Activated CD8-positive, alpha-beta T cell treated with anti-CD3 and anti-CD28 coated beads, Interleukin-2, amount 10 ng/mL, durations not matched to agents 7 days and 5 days (primary cell): ENCODE measurements around the gene ABCA1. TPM values are rescaled to one million over a fixed set of nuclear protein-coding genes. Genes with fewer than 3 reads are reported as not detected.
"Not testable (repeated sequence)": the region's sequence is repeated elsewhere in the genome, so short reads cannot be mapped to it uniquely, and the experiment has no call there.

Source experiments
- ATAC-seq: fragments of 150-1000 bp; cut with Tn5 transposase; one replicate; pipeline ENCODE4 v1.10.0; 2021; ENCODE audit warnings: moderate library complexity
- CTCF ChIA-PET: fragments of 350-600 bp; sonication (Branson Sonifier 250); formaldehyde crosslinking; loops from one replicate; lab custom pipeline; 2021; ENCODE audit warnings: antibody characterized with exemption; lab: Charles Lee
- POLR2A ChIA-PET: fragments of 350-600 bp; sonication (Branson Sonifier 250); formaldehyde crosslinking; loops from one replicate; lab custom pipeline; 2021; ENCODE audit warnings: antibody characterized with exemption; lab: Charles Lee
- DNase-seq: peaks from one replicate; pipeline ENCODE4 v3.0.0-alpha.2; 2020
- H3K27ac Mint-ChIP-seq: one replicate; pipeline ENCODE4 v1.8.0; 2021; ENCODE audit warnings: mild to moderate bottlenecking, mixed read lengths
- H3K27me3 Mint-ChIP-seq: one replicate; pipeline ENCODE4 v1.8.0; 2021; ENCODE audit warnings: low read depth, mixed read lengths
- H3K36me3 Mint-ChIP-seq: one replicate; pipeline ENCODE4 v1.8.0; 2021; ENCODE audit warnings: low read depth, mixed read lengths
- H3K4me1 Mint-ChIP-seq: one replicate; pipeline ENCODE4 v1.8.0; 2021; ENCODE audit warnings: low read depth, mixed read lengths
- H3K4me3 Mint-ChIP-seq: one replicate; pipeline ENCODE4 v1.8.0; 2021; ENCODE audit warnings: mild to moderate bottlenecking, mixed read lengths
- H3K9me3 Mint-ChIP-seq: one replicate; pipeline ENCODE4 v1.8.0; 2022; ENCODE audit warnings: mixed read lengths; ENCODE audit not compliant: insufficient read depth
- total RNA-seq, 2 experiments: library from RNA; stranded (reverse); gene quantifications; one replicate each; pipeline ENCODE4 v1.2.3, GENCODE V29; 2021

Gene ABCA1
- total RNA-seq, 2 experiments from 2014 or later: 0.03 TPM; not detected in 1

DNA sequence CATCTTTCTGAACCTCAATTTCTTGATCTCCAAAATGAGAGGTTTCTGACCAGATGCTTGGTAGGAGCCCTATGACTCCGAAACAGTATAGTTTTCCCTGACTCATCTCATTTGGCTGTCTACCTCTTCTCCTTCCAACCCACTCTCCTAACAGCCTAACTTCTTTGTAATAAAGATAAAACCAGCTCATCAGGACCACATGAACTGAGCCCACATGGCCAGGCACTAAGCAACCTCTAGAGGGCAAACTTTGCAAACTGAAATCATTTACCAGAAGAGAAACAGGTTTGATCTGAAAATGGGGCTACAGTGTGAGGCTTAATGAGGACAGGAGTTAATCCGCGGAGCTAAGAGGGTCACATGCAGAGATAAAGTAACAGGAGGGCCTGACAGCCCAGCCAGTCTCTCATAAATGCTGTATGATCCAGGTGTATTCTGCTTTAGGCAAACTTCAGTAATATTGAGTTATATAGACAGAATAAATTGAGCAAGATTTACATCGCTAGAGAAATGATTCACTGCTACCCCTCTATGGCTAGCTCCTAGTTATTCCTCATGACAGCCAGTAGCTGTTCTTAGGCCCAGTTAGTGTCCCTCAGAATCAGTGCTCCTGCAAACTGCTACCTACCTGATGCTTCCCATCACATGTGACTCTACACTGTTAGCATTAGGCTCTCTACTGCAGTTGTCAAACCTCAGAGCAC is 64.6 kb downstream of the ABCA1 start:
- peak; percentile 92 for ATAC-seq
- Mint-ChIP-seq H3K4me3 (no peak overlapping the region), H3K4me1 (no peaks in the 10 kb centered on the region), H3K9me3 (no peaks in the 10 kb centered on the region), H3K27me3 (no peaks in the 10 kb centered on the region), H3K27ac (no peak overlapping the region), H3K36me3 (no peaks in the 10 kb centered on the region)
- CTCF ChIA-PET: interaction anchor here (0.6 to 2.1 kb wide), 30 partner anchors 10 to 554 kb away, joined by 3 to 20 read pairs (median 4); partner anchors contain the start of genes ABCA1 and SLC44A1
- POLR2A ChIA-PET: no interaction called here
- DNase-seq: peak; percentile 58

DNA sequence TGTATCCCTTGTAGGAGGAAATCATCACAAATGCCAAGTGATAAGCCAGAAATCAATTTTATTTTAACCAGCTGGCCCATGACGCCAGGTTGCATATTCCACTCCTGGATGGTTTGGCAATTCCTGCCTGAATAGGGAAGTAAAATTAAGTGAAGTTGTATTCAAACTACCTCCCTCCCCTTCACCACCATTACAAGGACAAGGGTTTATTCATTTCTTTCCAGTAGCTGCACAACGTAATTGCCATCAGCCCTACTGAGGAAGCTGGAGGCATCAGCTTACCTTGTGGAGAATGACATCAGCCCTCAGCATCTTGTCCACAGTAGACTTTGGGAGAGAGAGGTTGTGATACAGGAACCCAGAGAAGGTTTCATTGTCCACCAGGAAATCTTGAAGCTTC is 66.6 kb downstream of the ABCA1 start:
- ATAC-seq: no peak
- no peak for DNase-seq
- Mint-ChIP-seq H3K27ac (no peak overlapping the region), H3K36me3 (no peaks in the 10 kb centered on the region), H3K27me3 (no peaks in the 10 kb centered on the region), H3K4me3 (no peak overlapping the region), H3K4me1 (no peaks in the 10 kb centered on the region), H3K9me3 (no peaks in the 10 kb centered on the region)
- CTCF ChIA-PET: interaction anchor here (0.9 kb wide), 1 partner anchor 554 kb away, joined by 3 read pairs; no protein-coding TSS in a partner anchor
- POLR2A ChIA-PET: no interaction called here

DNA sequence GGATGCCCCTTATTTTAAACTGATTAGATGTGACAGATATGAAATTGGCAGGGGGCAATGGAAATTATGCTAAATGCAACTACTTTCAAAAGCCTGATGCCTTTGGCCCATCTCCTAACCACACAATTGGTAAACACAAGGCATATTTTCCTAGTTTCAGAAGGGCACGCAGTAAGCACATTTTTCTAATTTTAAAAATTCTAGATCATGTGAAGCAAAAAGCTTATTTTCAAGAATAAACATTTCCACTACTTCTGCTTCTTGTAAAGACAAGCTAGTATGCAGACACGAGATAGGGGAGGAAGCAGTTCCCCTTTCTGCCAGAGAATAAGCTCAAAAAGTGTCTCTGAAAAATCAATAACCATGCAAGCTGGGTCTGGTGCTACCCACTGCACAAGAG is 67.7 kb downstream of the ABCA1 start:
- no peaks in the 10 kb centered on the region for H3K4me1 Mint-ChIP-seq
- H3K9me3 Mint-ChIP-seq: no peaks in the 10 kb centered on the region
- no peak for DNase-seq
- no peaks in the 10 kb centered on the region for H3K36me3 Mint-ChIP-seq
- no peak overlapping the region for H3K4me3 Mint-ChIP-seq
- no peak overlapping the region for H3K27ac Mint-ChIP-seq
- ATAC-seq: no peak
- H3K27me3 Mint-ChIP-seq: no peaks in the 10 kb centered on the region
- CTCF ChIA-PET: no interaction called here
- POLR2A ChIA-PET: no interaction called here

DNA sequence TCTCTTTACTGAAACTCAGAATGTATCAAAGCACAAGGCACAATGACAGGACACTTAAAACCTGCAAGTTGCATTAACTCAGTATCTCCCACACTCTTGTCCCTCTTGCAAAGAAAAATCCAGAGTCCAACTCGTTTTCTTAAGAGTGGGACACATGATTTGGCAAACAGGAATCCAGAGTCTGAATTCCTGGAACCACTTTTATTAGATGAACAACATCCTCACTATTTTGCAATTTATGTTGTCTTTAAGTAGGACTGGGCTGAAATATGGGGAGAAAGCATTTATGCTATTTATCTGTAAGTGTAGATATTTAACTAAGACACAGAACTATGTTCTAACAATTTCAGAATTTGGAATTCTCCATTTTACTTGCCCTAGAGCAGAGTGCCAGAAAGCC is 69.1 kb downstream of the ABCA1 start:
- Mint-ChIP-seq H3K4me1 (no peaks in the 10 kb centered on the region), H3K4me3 (no peak overlapping the region), H3K27ac (no peak overlapping the region), H3K27me3 (no peaks in the 10 kb centered on the region), H3K9me3 (no peaks in the 10 kb centered on the region), H3K36me3 (no peaks in the 10 kb centered on the region)
- ChIA-PET POLR2A (no interaction called here), CTCF (interaction anchor here (1.5 kb wide), 1 partner anchor 174 kb away, joined by 3 read pairs; no protein-coding TSS in a partner anchor)
- no peak for ATAC-seq
- no peak for DNase-seq

DNA sequence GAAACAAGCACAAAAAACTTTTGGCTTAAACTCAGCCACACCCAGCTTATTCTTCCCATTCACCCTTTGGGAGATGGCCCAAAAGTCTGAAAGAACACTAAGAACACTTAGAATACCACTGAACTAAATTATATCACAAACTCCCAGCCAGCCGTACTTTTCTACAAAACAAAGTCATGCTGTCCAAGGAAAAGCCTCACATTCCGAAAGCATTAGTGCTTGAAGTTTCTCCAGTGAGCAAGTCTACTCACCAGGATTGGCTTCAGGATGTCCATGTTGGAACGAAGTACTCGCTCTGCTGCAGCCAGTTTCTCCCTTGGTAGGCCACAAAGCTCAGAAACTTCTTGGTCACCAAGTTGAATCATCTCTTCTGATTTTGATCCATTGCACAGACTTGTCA is 69.7 kb downstream of the ABCA1 start:
- CTCF ChIA-PET: interaction anchor here (1.5 kb wide), 1 partner anchor 174 kb away, joined by 3 read pairs; no protein-coding TSS in a partner anchor
- Mint-ChIP-seq H3K36me3 (no peaks in the 10 kb centered on the region), H3K27ac (no peak overlapping the region), H3K4me1 (no peaks in the 10 kb centered on the region), H3K27me3 (no peaks in the 10 kb centered on the region), H3K9me3 (no peaks in the 10 kb centered on the region), H3K4me3 (no peak overlapping the region)
- POLR2A ChIA-PET: no interaction called here
- DNase-seq: no peak
- no peak for ATAC-seq

DNA sequence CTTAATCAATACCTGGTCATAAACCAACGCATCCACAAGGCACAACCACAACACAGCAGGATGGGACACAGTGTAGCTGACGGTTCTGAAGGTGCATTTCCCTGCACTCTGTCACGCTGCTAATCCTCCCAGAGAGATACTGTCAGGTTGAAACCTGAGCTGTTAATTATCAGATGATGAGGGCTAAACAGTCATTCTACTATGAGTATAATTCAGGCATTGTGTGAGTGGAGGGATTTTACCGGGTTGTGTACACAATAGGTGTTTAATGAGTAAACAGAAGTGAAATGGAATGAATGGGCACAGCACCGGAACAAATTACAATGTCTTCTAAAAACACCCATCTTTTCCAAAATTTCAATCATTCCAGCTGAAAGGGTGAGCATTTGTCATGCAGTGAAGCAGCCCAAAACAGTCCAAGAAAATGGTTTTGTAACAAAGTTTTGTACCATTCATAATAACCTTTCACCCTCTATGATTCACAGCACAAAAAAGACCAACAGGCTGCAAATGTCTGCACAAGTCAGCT is 71.5 kb downstream of the ABCA1 start:
- no peak for ATAC-seq
- ChIA-PET POLR2A (no interaction called here), CTCF (no interaction called here)
- Mint-ChIP-seq H3K9me3 (no peaks in the 10 kb centered on the region), H3K36me3 (no peaks in the 10 kb centered on the region), H3K4me1 (no peaks in the 10 kb centered on the region), H3K4me3 (no peak overlapping the region), H3K27me3 (no peaks in the 10 kb centered on the region), H3K27ac (no peak overlapping the region)
- DNase-seq: no peak

DNA sequence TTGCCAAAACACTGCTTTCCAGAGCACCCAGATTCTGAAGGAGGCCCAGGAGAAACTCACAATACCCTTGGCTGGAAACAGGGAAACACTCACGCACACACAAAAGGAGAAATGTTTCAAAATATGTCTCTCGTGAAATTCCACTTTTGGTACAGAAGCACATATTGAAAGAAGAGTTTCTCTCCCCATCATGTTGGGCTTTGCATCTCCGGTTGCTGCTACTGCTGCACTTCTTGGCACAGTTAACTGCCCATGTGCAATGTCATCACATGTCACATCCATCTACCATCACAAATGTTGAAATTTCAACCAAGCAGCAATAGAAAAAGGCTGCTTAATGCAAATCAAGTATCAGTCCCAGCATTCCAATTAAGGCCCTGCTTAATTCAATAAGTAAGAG is 72.1 kb downstream of the ABCA1 start:
- Mint-ChIP-seq H3K4me3 (no peak overlapping the region), H3K4me1 (no peaks in the 10 kb centered on the region), H3K9me3 (no peaks in the 10 kb centered on the region), H3K36me3 (no peaks in the 10 kb centered on the region), H3K27me3 (peaks cover 3% of the 10 kb centered on the region), H3K27ac (no peak overlapping the region)
- no peak for DNase-seq
- ChIA-PET CTCF (no interaction called here), POLR2A (no interaction called here)
- ATAC-seq: no peak

DNA sequence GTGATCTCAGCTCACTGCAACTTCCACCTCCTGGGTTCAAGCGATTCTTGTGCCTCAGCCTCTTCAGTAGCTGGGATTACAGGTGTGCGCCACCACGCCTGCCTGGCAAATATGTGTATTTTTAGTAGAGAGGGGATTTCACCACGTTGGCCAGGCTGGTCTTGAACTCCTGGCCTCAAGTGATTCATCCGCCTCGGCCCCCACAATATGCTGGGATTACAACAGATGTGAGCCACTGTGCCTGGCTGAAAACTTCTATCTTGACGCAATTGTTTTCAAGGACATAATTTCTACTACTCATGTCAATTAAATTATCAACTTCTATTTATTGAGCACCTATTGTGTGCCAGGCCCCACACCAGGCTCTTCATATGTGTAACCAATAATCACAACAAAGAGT is 72.7 kb downstream of the ABCA1 start:
- H3K4me1 Mint-ChIP-seq, H3K27me3 Mint-ChIP-seq, ATAC-seq, H3K36me3 Mint-ChIP-seq, CTCF ChIA-PET, H3K9me3 Mint-ChIP-seq, DNase-seq, H3K27ac Mint-ChIP-seq, POLR2A ChIA-PET, H3K4me3 Mint-ChIP-seq: not testable (repeated sequence)

DNA sequence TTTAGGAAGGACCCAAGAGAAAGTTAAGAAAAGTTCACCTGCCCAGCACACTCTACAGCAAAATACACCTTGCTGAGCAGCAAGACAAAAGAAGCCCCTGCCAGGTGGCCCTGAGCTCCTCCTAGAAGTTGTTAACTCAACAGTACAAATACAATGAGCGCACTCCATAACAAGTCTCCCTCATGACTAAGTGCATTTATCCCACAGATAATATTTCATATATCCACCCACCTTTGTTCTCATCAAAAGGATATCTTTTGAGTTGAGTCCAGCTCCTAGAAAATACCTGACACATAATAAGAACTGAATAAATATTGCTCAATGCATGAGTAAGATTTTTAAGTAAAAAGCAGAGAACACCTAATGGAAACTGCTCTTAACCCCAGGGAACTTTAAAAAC is 73.3 kb downstream of the ABCA1 start:
- POLR2A ChIA-PET: no interaction called here
- no peak overlapping the region for H3K27ac Mint-ChIP-seq
- H3K36me3 Mint-ChIP-seq: no peaks in the 10 kb centered on the region
- H3K4me1 Mint-ChIP-seq: no peaks in the 10 kb centered on the region
- H3K4me3 Mint-ChIP-seq: no peak overlapping the region
- H3K27me3 Mint-ChIP-seq: peaks cover 3% of the 10 kb centered on the region
- ATAC-seq: no peak
- no peaks in the 10 kb centered on the region for H3K9me3 Mint-ChIP-seq
- DNase-seq: no peak
- CTCF ChIA-PET: interaction anchor here (1.3 kb wide), 1 partner anchor 581 kb away, joined by 3 read pairs; no protein-coding TSS in a partner anchor

DNA sequence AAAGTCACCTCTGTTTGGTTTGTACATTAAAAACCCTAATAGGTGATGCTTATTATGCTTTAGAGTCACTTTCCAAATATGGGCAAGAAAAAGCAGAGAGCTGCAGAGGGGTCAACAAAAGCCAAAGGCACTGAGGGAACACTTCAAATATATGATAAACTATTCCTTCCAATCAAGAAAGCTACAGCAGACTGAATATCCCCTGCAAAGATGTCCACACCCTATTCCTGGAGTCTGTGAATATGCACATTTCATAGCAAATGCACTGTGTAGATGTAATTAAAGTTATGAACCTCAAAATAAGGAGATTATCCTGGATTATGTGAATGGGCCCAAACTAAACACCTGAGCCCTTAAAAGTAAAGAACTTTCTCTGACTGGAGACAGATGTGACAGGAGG is 74.3 kb downstream of the ABCA1 start:
- Mint-ChIP-seq H3K4me1 (no peaks in the 10 kb centered on the region), H3K9me3 (no peaks in the 10 kb centered on the region), H3K27me3 (peaks cover 3% of the 10 kb centered on the region), H3K36me3 (no peaks in the 10 kb centered on the region), H3K27ac (no peak overlapping the region), H3K4me3 (no peak overlapping the region)
- ChIA-PET POLR2A (no interaction called here), CTCF (interaction anchor here (1.3 to 1.5 kb wide), 2 partner anchors 16 to 582 kb away, joined by 3 read pairs; no protein-coding TSS in a partner anchor)
- ATAC-seq (no peak), DNase-seq (no peak)

DNA sequence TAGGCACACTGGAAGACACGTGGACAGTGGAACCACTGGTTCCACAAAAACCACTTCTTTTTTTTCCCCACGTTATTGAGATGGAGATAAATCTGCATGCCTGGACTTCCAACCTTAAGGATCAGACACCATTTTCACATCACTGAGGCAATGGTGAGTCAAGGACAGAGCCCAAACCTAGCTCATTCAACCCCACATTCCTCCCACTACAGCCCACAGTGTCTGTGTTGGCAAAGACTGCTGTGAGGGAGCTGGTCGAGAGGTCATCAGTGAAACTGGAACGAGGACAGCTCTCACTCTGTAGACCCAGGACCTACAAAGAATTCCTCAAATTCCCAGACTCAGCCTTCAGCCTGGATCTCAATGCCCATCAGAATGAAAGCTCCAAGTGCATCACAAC is 74.8 kb downstream of the ABCA1 start:
- Mint-ChIP-seq H3K36me3 (no peaks in the 10 kb centered on the region), H3K9me3 (no peaks in the 10 kb centered on the region), H3K4me3 (no peak overlapping the region), H3K27ac (no peak overlapping the region), H3K27me3 (peaks cover 3% of the 10 kb centered on the region), H3K4me1 (no peaks in the 10 kb centered on the region)
- CTCF ChIA-PET: interaction anchor here (1.3 to 1.5 kb wide), 2 partner anchors 15 to 583 kb away, joined by 3 read pairs; no protein-coding TSS in a partner anchor
- POLR2A ChIA-PET: no interaction called here
- no peak for ATAC-seq
- DNase-seq: no peak

DNA sequence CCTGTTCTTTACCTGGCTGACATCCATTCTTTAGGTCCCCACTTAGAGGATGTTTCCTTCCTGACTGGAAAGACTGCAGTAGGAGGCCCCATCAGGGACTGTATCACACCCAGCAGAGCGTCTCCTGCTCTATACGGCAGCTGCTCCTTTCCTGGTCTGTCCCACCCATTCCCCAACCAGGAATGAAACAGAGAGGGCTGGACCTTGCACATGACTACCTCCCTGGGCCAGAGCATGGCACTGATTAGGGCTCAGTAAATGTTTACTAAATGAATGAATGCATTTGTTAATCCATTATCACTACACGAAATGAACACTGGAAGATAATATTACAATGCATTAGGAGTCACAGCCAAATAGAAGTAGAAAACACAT is 76.4 kb downstream of the ABCA1 start:
- Mint-ChIP-seq H3K4me1 (no peaks in the 10 kb centered on the region), H3K9me3 (no peaks in the 10 kb centered on the region), H3K27ac (no peak overlapping the region), H3K27me3 (peaks cover 3% of the 10 kb centered on the region), H3K4me3 (no peak overlapping the region), H3K36me3 (no peaks in the 10 kb centered on the region)
- POLR2A ChIA-PET: no interaction called here
- no peak for DNase-seq
- ATAC-seq: no peak
- CTCF ChIA-PET: no interaction called here
